ENCODE data around the gene CNNM2. TPM values are rescaled to one million over a fixed set of nuclear protein-coding genes. Genes with fewer than 3 reads are reported as not detected.

CNNM2 gene
- total and polyA plus RNA-seq, 8 donors: 2.0 to 8.9 (median 5.9) TPM

- intact Hi-C loops (cut with DNase I): no loop called here
- H3K27me3 ChIP-seq: no peaks in the 10 kb centered on the region
- DNase-seq (no peak), FAIRE-seq (no peak), ATAC-seq (no peak)
- 91 to 94% methylated on average over 3 of the region's 3 CpGs for WGBS, 2 donors
- H3K9me3 ChIP-seq: no peaks in the 10 kb centered on the region
- H3K36me3 ChIP-seq: peaks cover 0 to 9% (median 0%) of the 10 kb centered on the region in 3 donors
- H3K4me3 ChIP-seq: no peak overlapping the region
- H3K4me1 ChIP-seq: peaks cover 0 to 2% (median 2%) of the 10 kb centered on the region in 3 donors
- H3K27ac ChIP-seq: no peak overlapping the region
- TF ChIP-seq CTCF (IDR thresholded peaks at IDR 0.05): no peak
These were observed 221.7 kb downstream of the CNNM2 start for GRCh38 chr10:103139803-103140202.

Other genes starting within 250 kb of the CNNM2 start
- gene ARL3, start 203.9 kb upstream of the CNNM2 start, total RNA-seq: 1 to 10 TPM; 2.5 to 4.5 (median 3.1) TPM
- gene ARL3, start 203.9 kb upstream of the CNNM2 start, polyA plus RNA-seq: 1 to 10 TPM; 2.4 to 8.0 TPM
- 10 to 100 TPM in 4 of 6 donors, 1 to 10 TPM in 2; 6.2 to 21.6 (median 10.4) TPM for gene SFXN2, start 203.7 kb upstream of the CNNM2 start, total RNA-seq
- gene SFXN2, start 203.7 kb upstream of the CNNM2 start, polyA plus RNA-seq: 1 to 10 TPM; 5.6 to 9.0 TPM
- gene WBP1L, start 174.3 kb upstream of the CNNM2 start, total RNA-seq: 10 to 100 TPM in 5 of 6 donors, 1 to 10 TPM in 1; 9.0 to 27.3 (median 12.1) TPM
- gene WBP1L, start 174.3 kb upstream of the CNNM2 start, polyA plus RNA-seq: 10 to 100 TPM; 10.5 to 11.0 TPM
- 1 to 10 TPM in 1 of 6 donors, under 1 TPM in 4, not detected in 1; 0.12 to 6.4 (median 0.38) TPM for gene CYP17A1, start 80.9 kb upstream of the CNNM2 start, total RNA-seq
- gene CYP17A1, start 80.9 kb upstream of the CNNM2 start, polyA plus RNA-seq: under 1 TPM; 0.11 to 0.35 TPM
- gene BORCS7, start 64.0 kb upstream of the CNNM2 start, total RNA-seq: 10 to 100 TPM in 2 of 6 donors, 1 to 10 TPM in 4; 5.3 to 11.8 (median 9.6) TPM
- gene BORCS7, start 64.0 kb upstream of the CNNM2 start, polyA plus RNA-seq: 10 to 100 TPM; 11.1 to 24.3 TPM
- 1 to 10 TPM in 5 of 6 donors, under 1 TPM in 1; 0.87 to 3.2 (median 2.7) TPM for gene AS3MT, start 48.8 kb upstream of the CNNM2 start, total RNA-seq
- gene AS3MT, start 48.8 kb upstream of the CNNM2 start, polyA plus RNA-seq: 10 to 100 TPM in 1 of 2 donors, 1 to 10 TPM in 1; 6.3 to 11.4 TPM

Measured in pancreas (tissue), 10 donors.